Neural cell (in vitro differentiated cells): ENCODE measurements around the gene SRGAP3.

Experiments used
- EP300 ChIP-seq: fragments of 450-650 bp; conservative IDR thresholded peaks from 2 replicates; pipeline ENCODE4 v1.6.1; 2014; ENCODE audit warnings: antibody characterized with exemption, mild to moderate bottlenecking, moderate library complexity; ENCODE audit not compliant: poor library complexity, severe bottlenecking
- EZH2 ChIP-seq: fragments of 200-600, 300-800 bp; shearing (Covaris generic), sonication (generic); IDR thresholded peaks from 2 replicates; pipeline ENCODE4 v1.6.1; 2014; ENCODE audit warnings: antibody characterized with exemption, low read length, borderline replicate concordance, mild to moderate bottlenecking; ENCODE audit not compliant: insufficient read depth, poor library complexity, severe bottlenecking
- POLR2AphosphoS5 ChIP-seq: IDR thresholded peaks from 2 replicates; pipeline ENCODE4 v1.6.1; 2012
- REST ChIP-seq: IDR thresholded peaks from 2 replicates; pipeline ENCODE4 v1.6.1; 2012; ENCODE audit warnings: borderline replicate concordance
- SMC3 ChIP-seq: fragments of 450-650 bp; conservative IDR thresholded peaks from 2 replicates; pipeline ENCODE4 v1.6.1; 2014; ENCODE audit warnings: antibody characterized with exemption, mild to moderate bottlenecking, moderate library complexity; ENCODE audit not compliant: poor library complexity
- TF ChIP-seq, protein P1 (sequence below): fragments of 450-650 bp; IDR thresholded peaks from 2 replicates; pipeline ENCODE4 v1.5.1; 2014; ENCODE audit warnings: antibody characterized with exemption, mild to moderate bottlenecking, moderate library complexity; ENCODE audit not compliant: poor library complexity, severe bottlenecking

DNA sequence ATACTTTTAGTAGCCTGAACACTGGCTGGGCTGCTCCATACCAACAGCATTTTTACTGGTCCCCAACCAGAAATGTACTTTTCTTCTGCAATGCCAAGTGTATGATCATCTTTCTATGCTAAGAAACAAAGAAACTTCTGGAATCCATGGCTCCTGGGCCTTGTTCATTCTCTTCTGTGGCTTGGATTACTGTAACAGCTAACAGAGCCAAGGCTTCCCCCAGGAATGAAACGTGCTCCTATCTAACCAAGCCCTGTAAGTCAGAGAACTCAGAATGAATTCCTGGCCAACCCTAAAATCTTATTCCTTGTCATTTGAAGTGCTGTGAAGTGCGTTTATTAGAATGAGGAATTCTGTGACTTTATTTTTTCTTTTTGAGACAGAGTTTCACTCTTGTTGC, 183.3 kb downstream of the SRGAP3 start:
- TF ChIP-seq POLR2AphosphoS5 = no peak
- no peak for TF ChIP-seq EZH2
- TF ChIP-seq, protein P1, sequence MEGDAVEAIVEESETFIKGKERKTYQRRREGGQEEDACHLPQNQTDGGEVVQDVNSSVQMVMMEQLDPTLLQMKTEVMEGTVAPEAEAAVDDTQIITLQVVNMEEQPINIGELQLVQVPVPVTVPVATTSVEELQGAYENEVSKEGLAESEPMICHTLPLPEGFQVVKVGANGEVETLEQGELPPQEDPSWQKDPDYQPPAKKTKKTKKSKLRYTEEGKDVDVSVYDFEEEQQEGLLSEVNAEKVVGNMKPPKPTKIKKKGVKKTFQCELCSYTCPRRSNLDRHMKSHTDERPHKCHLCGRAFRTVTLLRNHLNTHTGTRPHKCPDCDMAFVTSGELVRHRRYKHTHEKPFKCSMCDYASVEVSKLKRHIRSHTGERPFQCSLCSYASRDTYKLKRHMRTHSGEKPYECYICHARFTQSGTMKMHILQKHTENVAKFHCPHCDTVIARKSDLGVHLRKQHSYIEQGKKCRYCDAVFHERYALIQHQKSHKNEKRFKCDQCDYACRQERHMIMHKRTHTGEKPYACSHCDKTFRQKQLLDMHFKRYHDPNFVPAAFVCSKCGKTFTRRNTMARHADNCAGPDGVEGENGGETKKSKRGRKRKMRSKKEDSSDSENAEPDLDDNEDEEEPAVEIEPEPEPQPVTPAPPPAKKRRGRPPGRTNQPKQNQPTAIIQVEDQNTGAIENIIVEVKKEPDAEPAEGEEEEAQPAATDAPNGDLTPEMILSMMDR = no peak
- TF ChIP-seq EP300 = no peak
- TF ChIP-seq SMC3 = no peak
- no peak for TF ChIP-seq REST
